ENCODE data around the gene FAM171A1.
A peak's percentile ranks its signal among the peaks of the same experiment; 100 is the strongest.

The FAM171A1 gene

DNA sequence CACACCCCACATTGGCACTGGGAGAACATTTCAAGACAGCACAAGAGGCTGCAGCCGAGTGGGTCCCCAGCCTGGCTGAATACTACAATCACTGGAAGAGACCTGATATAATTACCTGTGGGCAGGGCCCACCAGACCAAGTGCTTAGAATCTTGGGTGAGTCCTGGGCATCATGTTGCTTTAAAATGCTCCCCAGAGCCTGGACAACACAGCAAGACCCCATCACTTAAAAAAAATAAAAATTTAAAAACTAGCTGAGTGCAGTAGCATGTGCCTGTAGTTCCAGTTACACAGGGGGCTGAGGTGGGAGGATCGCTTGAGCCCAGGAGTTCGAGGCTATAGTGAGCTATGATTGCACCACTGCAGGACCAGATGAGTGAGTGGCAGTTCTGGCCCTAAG is 28.1 kb downstream of the FAM171A1 start:
- TF ChIP-seq GATA3 (IDR thresholded peaks at IDR 0.05; ENCODE audit: low read depth, low read length) (no peak), GATA2 (IDR thresholded peaks at IDR 0.05; ENCODE audit: low read depth, low read length) (no peak)

DNA sequence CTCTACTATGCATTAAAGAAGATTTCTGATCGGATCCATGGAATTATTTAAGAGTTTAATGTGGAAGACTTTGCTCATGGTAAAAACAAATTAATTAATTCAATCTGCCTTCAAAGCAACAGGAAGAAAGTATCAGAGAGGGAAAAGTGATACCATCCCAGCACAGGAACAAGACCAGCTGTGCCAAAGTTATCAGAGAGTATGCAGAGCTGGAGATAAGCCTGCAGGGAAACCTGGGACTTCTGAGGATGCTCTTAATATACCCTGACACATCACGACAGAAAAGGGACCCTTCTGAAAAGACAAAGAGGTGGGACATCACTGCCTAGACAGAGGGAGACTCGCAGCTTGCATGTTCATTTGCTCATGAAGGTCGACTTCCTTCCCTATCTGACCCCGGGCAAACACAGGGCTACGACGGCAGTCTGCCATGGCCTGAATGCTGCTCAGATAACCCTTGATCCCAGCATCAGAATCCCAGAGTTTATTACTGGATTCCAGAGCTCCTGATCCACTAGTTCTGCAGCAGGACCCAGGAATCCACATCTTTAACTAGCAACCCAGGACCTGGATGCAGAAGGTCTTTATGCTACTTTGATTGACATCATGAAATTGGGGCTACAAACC is 29.5 kb downstream of the FAM171A1 start:
- TF ChIP-seq GATA2 (IDR thresholded peaks at IDR 0.05; ENCODE audit: low read depth, low read length) (peak; percentile 48), GATA3 (IDR thresholded peaks at IDR 0.05; ENCODE audit: low read depth, low read length) (no peak)

DNA sequence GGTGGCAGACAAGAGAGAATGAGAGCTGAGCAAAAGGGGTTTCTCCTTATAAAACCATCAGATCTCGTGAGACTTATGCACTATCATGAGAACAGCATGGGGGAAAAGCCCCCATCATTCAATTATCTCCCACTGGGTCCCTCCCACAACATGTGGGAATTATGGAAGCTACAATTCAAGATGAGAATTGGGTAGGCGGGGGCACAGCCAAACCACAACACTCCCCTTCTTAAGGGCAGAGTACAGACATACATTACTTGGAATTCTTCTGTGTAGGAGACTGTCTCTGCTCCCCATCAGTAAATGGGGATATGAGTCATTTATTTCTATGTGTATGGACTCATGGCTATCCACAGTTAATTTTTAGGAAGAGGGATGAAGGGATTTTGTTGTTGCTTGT is 31.2 kb downstream of the FAM171A1 start:
- TF ChIP-seq GATA2 (IDR thresholded peaks at IDR 0.05; ENCODE audit: low read depth, low read length) (no peak), GATA3 (IDR thresholded peaks at IDR 0.05; ENCODE audit: low read depth, low read length) (no peak)

DNA sequence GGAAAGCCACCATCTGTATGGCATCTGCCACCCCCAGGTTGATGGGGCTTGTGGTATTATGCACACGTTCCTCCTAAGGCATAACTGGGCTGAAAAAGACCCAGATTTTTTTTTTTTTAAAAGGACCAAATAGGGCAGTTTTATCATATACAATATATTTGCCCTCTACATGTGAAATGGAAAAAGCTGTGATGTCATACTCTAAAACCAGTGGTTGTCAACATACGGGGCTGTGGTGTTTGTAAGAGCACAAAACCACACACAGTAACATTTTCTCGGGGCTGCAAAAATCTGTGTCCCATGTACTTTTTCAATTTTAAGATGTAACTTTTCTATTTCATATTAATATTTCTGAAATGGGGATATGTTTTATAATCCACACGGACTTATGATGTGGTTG is 34.9 kb downstream of the FAM171A1 start:
- no peak for TF ChIP-seq GATA2 (IDR thresholded peaks at IDR 0.05; ENCODE audit: low read depth, low read length)
- TF ChIP-seq GATA3 (IDR thresholded peaks at IDR 0.05; ENCODE audit: low read depth, low read length) = no peak

DNA sequence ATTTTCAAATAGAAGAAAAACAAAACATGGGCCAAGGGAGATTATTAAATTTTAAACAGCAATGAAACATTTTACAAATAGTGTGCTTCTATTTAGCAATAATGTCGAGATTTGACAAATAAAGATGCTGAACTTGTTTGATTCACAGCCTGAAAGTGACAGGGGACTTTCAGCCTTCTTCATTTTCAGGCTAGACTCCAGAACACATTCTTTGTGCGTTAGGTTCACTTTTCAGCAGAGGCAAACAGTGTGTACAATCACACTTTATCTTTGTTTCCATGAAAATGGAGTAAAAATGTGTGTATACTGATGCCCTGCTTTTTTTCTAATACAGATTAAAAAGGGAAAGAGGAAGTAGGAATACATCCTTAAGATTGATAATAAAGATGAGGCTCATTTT is 35.6 kb downstream of the FAM171A1 start:
- TF ChIP-seq GATA3 (IDR thresholded peaks at IDR 0.05; ENCODE audit: low read depth, low read length) (no peak), GATA2 (IDR thresholded peaks at IDR 0.05; ENCODE audit: low read depth, low read length) (no peak)

DNA sequence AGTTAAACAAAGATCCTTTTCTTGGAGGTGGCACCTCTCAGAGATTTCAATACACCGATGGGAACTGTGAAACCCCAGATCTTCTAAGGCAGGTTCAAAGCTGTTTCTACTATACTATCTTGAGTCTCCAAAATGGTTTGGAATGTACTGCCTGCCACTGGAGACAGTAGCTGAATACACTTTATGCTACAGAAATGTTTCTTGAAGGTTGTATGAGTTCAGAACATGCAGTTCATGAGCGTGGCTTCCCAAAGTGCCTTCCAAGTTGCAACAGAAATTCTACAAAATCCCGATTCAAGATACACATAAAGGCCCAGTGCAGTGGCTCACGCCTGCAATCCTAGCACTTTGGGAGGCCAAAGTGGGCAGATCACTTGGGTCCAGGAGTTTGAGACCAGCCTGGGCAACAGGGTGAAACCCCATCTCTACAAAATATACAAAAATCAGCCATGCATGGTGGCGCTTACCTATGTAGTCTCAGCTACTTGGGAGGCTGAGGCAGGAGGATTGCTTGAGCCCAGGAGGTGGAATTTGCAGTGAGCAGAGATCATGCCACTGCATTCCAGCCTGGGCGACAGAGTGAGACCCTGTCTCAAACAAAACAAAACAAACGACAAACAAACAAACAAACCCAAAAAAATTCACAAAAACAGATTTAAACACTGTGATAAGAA is 36.3 kb downstream of the FAM171A1 start:
- no peak for TF ChIP-seq GATA3 (IDR thresholded peaks at IDR 0.05; ENCODE audit: low read depth, low read length)
- no peak for TF ChIP-seq GATA2 (IDR thresholded peaks at IDR 0.05; ENCODE audit: low read depth, low read length)

DNA sequence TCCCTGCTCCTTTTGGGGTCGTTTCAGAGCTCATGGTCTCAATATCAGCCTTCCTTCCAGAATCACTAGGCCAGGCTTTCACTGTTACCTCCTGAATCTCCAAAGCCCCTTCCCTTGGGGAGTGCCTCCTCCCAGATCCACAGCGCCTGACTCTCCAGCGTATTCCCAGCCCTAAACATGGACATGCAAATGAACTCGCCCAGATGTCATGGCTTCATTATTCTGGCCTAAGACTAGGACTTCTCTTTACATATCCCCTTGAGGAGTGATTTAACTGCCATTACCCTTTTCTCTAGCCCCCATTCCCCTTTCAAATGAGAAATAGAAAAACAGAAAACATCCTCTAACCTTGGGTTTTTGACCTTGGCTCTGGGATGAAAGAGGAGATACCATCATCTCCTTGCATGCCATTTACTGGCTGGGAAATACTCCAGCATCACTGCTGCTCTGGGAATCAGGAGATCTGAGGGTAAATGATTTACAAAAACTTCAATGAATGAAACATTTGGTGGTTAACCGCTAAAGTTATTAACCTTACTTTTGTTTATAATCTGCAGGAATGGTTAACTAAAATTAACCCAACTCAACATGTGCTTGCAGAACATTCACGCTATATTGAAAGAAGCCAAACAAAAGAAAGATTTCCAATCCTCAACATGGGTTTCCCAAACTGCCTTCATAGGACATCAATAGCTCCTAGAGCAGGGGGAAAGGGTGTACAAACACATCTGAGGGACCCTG is 37.0 kb downstream of the FAM171A1 start:
- no peak for TF ChIP-seq GATA3 (IDR thresholded peaks at IDR 0.05; ENCODE audit: low read depth, low read length)
- TF ChIP-seq GATA2 (IDR thresholded peaks at IDR 0.05; ENCODE audit: low read depth, low read length) = 0 out of 2 replicates have a peak, but pooled peaks have one; percentile 14

DNA sequence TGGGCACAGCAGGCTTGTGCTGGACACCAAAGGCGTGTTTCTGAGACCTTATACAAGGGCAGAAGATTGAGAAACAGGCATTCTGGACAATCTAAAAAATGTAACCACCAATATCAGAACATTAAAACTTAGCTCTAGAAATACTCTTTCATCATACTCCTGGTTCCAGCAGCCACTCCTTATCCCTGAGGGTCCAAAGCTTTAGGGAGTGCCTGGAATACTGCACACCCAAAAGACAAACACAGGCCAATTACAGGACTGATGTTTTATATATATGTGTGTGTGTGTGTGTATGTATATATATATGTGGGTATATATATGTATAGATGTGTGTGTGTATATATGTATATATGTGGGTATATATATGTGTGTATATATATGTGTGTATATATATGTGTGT is 39.6 kb downstream of the FAM171A1 start:
- TF ChIP-seq GATA3 (IDR thresholded peaks at IDR 0.05; ENCODE audit: low read depth, low read length) (no peak), GATA2 (IDR thresholded peaks at IDR 0.05; ENCODE audit: low read depth, low read length) (no peak)

DNA sequence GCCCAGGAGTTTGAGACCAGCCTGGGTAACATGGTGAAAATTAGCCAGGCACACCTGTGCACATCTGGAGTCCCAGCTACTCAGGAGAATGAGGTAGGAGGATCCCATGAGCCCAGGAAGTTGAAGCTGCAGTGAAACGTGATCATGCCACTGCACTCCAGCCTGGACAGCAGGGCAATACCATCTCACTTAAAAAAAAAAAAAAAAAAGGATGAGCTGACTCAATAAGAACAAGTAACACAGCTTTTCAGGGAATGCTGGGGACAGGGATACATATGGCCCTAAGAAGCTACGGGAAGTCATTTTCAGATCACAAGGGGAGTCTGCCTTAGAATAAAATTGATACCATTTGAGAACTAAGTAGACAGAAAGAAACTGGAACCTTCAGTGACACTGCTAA is 41.7 kb downstream of the FAM171A1 start:
- TF ChIP-seq GATA3 (IDR thresholded peaks at IDR 0.05; ENCODE audit: low read depth, low read length) (no peak), GATA2 (IDR thresholded peaks at IDR 0.05; ENCODE audit: low read depth, low read length) (no peak)

DNA sequence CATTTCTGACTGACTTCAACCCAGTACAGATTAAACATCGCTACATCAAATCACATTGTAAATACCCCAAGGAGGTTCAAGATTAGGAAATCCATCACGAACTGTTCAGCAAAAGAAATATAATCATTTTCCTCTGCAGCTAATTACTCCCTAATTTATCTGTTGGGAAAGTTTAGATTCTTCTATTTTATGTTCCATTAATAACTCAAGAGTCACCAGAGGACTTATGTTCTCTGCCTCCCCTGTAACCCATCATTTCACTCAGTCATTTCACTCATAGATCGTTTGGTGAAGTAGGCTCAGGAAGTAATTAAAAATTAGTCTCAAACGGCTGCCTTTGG is 45.2 kb downstream of the FAM171A1 start:
- TF ChIP-seq GATA2 (IDR thresholded peaks at IDR 0.05; ENCODE audit: low read depth, low read length) (no peak), GATA3 (IDR thresholded peaks at IDR 0.05; ENCODE audit: low read depth, low read length) (no peak)

DNA sequence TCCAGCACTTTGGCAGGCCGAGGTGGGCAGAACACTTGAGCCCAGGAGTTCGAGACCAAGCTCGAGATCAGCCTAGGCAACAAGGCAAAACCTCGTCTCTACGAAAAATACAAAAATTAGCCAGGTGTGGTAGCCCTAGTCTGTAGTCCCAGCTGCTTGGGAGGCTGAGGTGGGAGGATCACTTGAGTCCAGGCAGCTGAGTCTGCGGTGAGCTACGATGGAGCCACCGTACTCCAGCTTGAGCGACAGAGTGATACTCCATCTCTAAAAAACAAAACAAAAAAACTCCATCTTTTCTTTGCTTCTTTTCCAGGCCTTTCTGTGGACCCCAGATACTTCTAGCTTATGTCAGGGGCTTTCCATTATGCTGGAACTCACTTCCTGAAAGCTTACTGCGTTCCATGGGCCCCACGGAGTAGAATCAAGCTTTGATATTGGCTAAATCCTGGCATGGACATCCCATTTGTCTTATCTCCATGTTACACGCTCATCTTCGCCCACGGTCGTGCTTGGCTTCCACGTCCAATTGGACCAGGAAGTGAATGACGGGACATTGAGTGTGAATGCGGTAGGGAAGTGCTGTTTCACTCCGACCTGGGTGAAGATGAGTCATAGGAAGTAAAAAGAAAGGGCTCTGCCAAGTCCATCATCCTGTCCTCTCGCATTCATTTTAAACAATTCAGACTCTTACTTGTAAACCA is 45.7 kb downstream of the FAM171A1 start:
- TF ChIP-seq GATA3 (IDR thresholded peaks at IDR 0.05; ENCODE audit: low read depth, low read length) = no peak
- no peak for TF ChIP-seq GATA2 (IDR thresholded peaks at IDR 0.05; ENCODE audit: low read depth, low read length)

DNA sequence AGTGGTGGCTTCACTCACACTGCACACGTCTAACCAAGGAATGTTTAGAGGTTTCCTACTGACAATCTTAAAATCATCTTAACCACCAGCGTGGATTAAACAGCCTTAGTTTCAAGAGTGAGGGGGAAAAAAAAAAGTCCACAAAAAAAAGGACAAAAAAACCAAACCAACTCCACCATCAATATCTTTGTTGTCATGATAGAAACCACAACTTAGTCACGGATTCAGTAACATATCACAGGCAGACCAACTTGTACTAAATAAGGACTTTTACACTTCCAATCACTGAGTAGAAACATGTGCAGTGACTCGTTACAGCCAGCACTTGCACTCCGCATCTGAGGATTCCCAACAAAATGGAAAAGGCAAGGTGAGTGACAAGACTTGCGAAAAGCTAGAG is 46.5 kb downstream of the FAM171A1 start:
- TF ChIP-seq GATA3 (IDR thresholded peaks at IDR 0.05; ENCODE audit: low read depth, low read length) (no peak), GATA2 (IDR thresholded peaks at IDR 0.05; ENCODE audit: low read depth, low read length) (no peak)

DNA sequence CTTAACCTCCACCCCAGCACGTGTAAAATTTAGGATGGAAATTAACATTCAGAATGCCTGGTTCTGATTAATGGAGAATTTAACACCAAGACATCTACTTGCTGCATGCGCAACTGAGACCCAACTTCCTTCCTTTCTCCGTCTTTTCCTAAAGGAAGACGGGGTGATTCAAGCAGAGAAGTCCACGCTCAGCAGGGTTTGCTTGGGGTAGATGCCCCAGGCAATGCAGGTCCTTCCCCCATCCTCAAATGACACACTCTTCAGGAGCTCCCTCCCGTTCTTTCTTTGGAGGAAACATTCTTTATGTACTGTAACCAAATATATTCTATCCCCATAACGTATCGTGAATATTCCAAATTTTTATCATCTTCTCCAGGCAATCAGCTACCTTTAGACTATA is 47.0 kb downstream of the FAM171A1 start:
- TF ChIP-seq GATA3 (IDR thresholded peaks at IDR 0.05; ENCODE audit: low read depth, low read length) (no peak), GATA2 (IDR thresholded peaks at IDR 0.05; ENCODE audit: low read depth, low read length) (no peak)

DNA sequence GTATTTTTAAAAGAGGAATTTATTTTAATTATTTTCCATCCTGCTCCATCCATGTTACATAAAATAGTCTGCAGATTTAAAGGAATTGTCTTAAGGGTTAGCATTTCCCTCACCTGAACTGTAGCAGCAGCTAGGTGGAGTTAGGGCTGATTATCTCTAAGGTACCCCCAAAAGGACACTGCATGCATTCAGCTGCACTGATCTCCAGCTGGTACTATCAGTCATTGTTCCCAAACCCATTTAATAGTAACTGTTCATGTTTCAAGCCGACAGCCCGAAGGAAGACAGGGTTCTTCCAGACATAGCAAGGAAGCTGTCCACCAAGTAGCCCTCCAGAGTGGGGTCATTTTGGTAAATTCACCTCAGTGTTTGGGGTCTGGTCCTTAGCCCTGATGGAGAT is 48.7 kb downstream of the FAM171A1 start:
- no peak for TF ChIP-seq GATA2 (IDR thresholded peaks at IDR 0.05; ENCODE audit: low read depth, low read length)
- no peak for TF ChIP-seq GATA3 (IDR thresholded peaks at IDR 0.05; ENCODE audit: low read depth, low read length)
